SK-N-SH (cell line): Measurements from ENCODE around the gene LRRC36. TPM values are rescaled to one million over a fixed set of nuclear protein-coding genes. Genes with fewer than 3 reads are reported as not detected.

Experiments used
- CTCF ChIA-PET: fragments of 300-600, 350-600 bp; formaldehyde crosslinking; extraction: SDS; loops from one replicate; lab custom pipeline; 2021; lab: Yijun Ruan, JAX
- POLR2A ChIA-PET: fragments of 350-600 bp; sonication (Branson Sonifier 250); formaldehyde crosslinking; extraction: SDS; loops from one replicate; lab custom pipeline; 2020; ENCODE audit warnings: antibody characterized with exemption, inconsistent platforms; lab: Yijun Ruan, JAX
- DNase-seq: peaks from one replicate; pipeline ENCODE4 v3.0.0; 2012
- H2AFZ ChIP-seq: fragments of 200-600 bp; sonication (generic); 2 replicates; pipeline ENCODE4 v1.8.1; 2016; ENCODE audit warnings: antibody characterized with exemption, mild to moderate bottlenecking, low read depth
- H3F3A ChIP-seq: fragments of 200-600 bp; sonication (generic); replicated peaks from 2 replicates; pipeline ENCODE3; 2016; ENCODE audit warnings: antibody characterized with exemption, mild to moderate bottlenecking; ENCODE audit not compliant: insufficient read depth
- H3K27ac ChIP-seq, 2 experiments: fragments of 200-500 bp in 1 of 2; fragments of 200-600 bp in 1 of 2; sonication (Bioruptor generic) in 1 of 2; sonication (generic), shearing (Covaris generic) in 1 of 2; 2 replicates each; pipeline versions ENCODE4 v1.5.1 to v1.6.1; 2014 to 2016; ENCODE audit warnings: low read depth in 2 of 2, inconsistent platforms in 1 of 2, low read length in 1 of 2, mild to moderate bottlenecking in 1 of 2, mixed read lengths in 1 of 2
- H3K27me3 ChIP-seq: fragments of 200-600 bp; sonication (generic), shearing (Covaris generic); 2 replicates; pipeline ENCODE4 v1.6.1; 2016; ENCODE audit warnings: mixed run types; ENCODE audit not compliant: insufficient read depth
- H3K36me3 ChIP-seq, 2 experiments: fragments of 200-500 bp in 1 of 2; fragments of 200-600 bp in 1 of 2; sonication (Bioruptor generic) in 1 of 2; sonication (generic) in 1 of 2; replicated peaks in 1 of 2; 2 replicates each; pipeline versions ENCODE3 to v1.5.1; 2014 to 2016; ENCODE audit warnings: low read length in 1 of 2, mild to moderate bottlenecking in 1 of 2; ENCODE audit not compliant: insufficient read depth in 2 of 2, control insufficient read depth in 1 of 2
- H3K4me1 ChIP-seq, 2 experiments: fragments of 200-500 bp in 1 of 2; fragments of 200-600 bp in 1 of 2; sonication (Bioruptor generic) in 1 of 2; sonication (generic), shearing (Covaris generic) in 1 of 2; 2 replicates each; pipeline versions ENCODE4 v1.5.1 to v1.6.1; 2014 to 2016; ENCODE audit warnings: low read depth in 1 of 2, low read length in 1 of 2, mixed run types in 1 of 2; ENCODE audit not compliant: insufficient read depth in 2 of 2, control insufficient read depth in 1 of 2
- H3K4me2 ChIP-seq: fragments of 200-600 bp; sonication (generic), shearing (Covaris generic); 2 replicates; pipeline ENCODE4 v1.6.1; 2017; ENCODE audit warnings: mixed run types
- H3K4me3 ChIP-seq, 2 experiments: fragments of 200-500 bp in 1 of 2; fragments of 200-600 bp in 1 of 2; sonication (Bioruptor generic) in 1 of 2; sonication (generic), shearing (Covaris generic) in 1 of 2; 2 replicates each; pipeline versions ENCODE4 v1.5.1 to v1.8.1; 2014 to 2016; ENCODE audit warnings: low read depth in 2 of 2, inconsistent platforms in 1 of 2, low read length in 1 of 2, mild to moderate bottlenecking in 1 of 2, mixed read lengths in 1 of 2, moderate library complexity in 1 of 2
- H3K79me2 ChIP-seq: fragments of 200-600 bp; sonication (generic); 2 replicates; pipeline ENCODE4 v1.8.1; 2017; ENCODE audit warnings: mild to moderate bottlenecking; ENCODE audit not compliant: insufficient read depth
- H3K9ac ChIP-seq: fragments of 200-600 bp; sonication (generic); 2 replicates; pipeline ENCODE4 v1.6.1; 2017; ENCODE audit warnings: mixed run types
- H3K9me2 ChIP-seq: fragments of 200-600 bp; sonication (generic); 2 replicates; pipeline ENCODE4 v1.6.1; 2017; ENCODE audit warnings: mixed run types
- H3K9me3 ChIP-seq: fragments of 200-600 bp; sonication (generic); 2 replicates; pipeline ENCODE4 v1.6.1; 2017; ENCODE audit warnings: mixed run types, mild to moderate bottlenecking, moderate library complexity
- H4K20me1 ChIP-seq: fragments of 200-600 bp; sonication (generic); 2 replicates; pipeline ENCODE4 v1.6.1; 2017; ENCODE audit warnings: mild to moderate bottlenecking, mixed run types; ENCODE audit not compliant: insufficient read depth
- CHD2 ChIP-seq: fragments of 150-350 bp; IDR thresholded peaks from 2 replicates; pipeline ENCODE4 v1.6.1; 2018; ENCODE audit warnings: low read length; ENCODE audit not compliant: partially characterized antibody
- CTCF ChIP-seq: fragments of 200-600 bp; sonication (generic); IDR thresholded peaks from 2 replicates; pipeline ENCODE4 v1.6.1; 2017; ENCODE audit warnings: antibody characterized with exemption, mild to moderate bottlenecking, moderate library complexity
- EZH2phosphoT487 ChIP-seq: fragments of 200-600 bp; sonication (generic); IDR thresholded peaks from 2 replicates; pipeline ENCODE4 v1.6.1; 2017; ENCODE audit warnings: low read depth, mixed run types, mild to moderate bottlenecking, antibody characterized with exemption, moderate library complexity, borderline replicate concordance
- GABPA ChIP-seq: IDR thresholded peaks from 2 replicates; pipeline ENCODE4 v1.4.0; 2012; ENCODE audit warnings: low read depth, mild to moderate bottlenecking
- GATA2 ChIP-seq: sonication (generic); formaldehyde crosslinking; IDR thresholded peaks from 2 replicates; pipeline ENCODE4 v1.5.0; 2020; ENCODE audit warnings: mild to moderate bottlenecking, missing genetic modification reagents
- IRF3 ChIP-seq: fragments of 150-350 bp; IDR thresholded peaks from 2 replicates; pipeline ENCODE4 v1.6.1; 2016; ENCODE audit warnings: mild to moderate bottlenecking, low read depth, low read length
- MAX ChIP-seq: IDR thresholded peaks from 2 replicates; pipeline ENCODE4 v1.4.0; 2012; ENCODE audit warnings: low read depth
- MXI1 ChIP-seq: IDR thresholded peaks from 2 replicates; pipeline ENCODE4 v1.6.1; 2012; ENCODE audit warnings: mild to moderate bottlenecking, low read depth, low read length, improper control_type of control experiment
- PBX3 ChIP-seq: IDR thresholded peaks from 2 replicates; pipeline ENCODE4; 2012
- POLR2AphosphoS5 ChIP-seq: IDR thresholded peaks from 2 replicates; pipeline ENCODE4 v1.6.1; 2012; ENCODE audit warnings: low read depth, low read length
- RAD21 ChIP-seq: IDR thresholded peaks from 2 replicates; pipeline ENCODE4 v1.6.1; 2012; ENCODE audit warnings: mild to moderate bottlenecking, low read length
- RCOR1 ChIP-seq: fragments of 150-350 bp; IDR thresholded peaks from 2 replicates; pipeline ENCODE4 v1.6.1; 2017; ENCODE audit warnings: antibody characterized with exemption, low read length
- RFX5 ChIP-seq: IDR thresholded peaks from 2 replicates; pipeline ENCODE4 v1.6.1; 2012; ENCODE audit warnings: mild to moderate bottlenecking, improper control_type of control experiment, low read length
- RXRA ChIP-seq: IDR thresholded peaks from 2 replicates; pipeline ENCODE4 v1.4.0; 2012; ENCODE audit warnings: low read depth, mild to moderate bottlenecking, borderline replicate concordance
- SIN3A ChIP-seq: IDR thresholded peaks from 2 replicates; pipeline ENCODE4 v1.6.1; 2012; ENCODE audit warnings: low read depth, mild to moderate bottlenecking, low read length, moderate library complexity, borderline replicate concordance
- TAF1 ChIP-seq: IDR thresholded peaks from 2 replicates; pipeline ENCODE4 v1.6.1; 2012; ENCODE audit warnings: low read depth, mild to moderate bottlenecking, low read length, moderate library complexity, borderline replicate concordance
- WGBS: methylation state at CpG from one replicate; pipeline ENCODE4 v1.1.6; 2017; ENCODE audit warnings: low lambda C conversion rate; 5-methylcytosine and 5-hydroxymethylcytosine counted together
- polyA plus RNA-seq, 3 experiments: library from polyadenylated mRNA; depleted of rRNA; stranded (reverse); fragments of >200 nt; gene quantifications; 2 replicates each; pipeline ENCODE4 v1.2.3, GENCODE V29; 2012

Gene LRRC36
- polyA plus RNA-seq, 1 of the 3 experiments (the other 2 are of a cell fraction) = 0.92 TPM

- Histone ChIP-seq H3K36me3 (no peaks in the 10 kb centered on the region), H3K9me3 (no peaks in the 10 kb centered on the region), H3K27ac (no peak overlapping the region), H3F3A (peaks cover 23% of the 10 kb centered on the region), H3K27me3 (no peaks in the 10 kb centered on the region), H3K4me2 (no peak overlapping the region), H3K79me2 (no peaks in the 10 kb centered on the region), H3K4me3 (no peak overlapping the region), H3K9me2 (no peaks in the 10 kb centered on the region), H3K4me1 (peaks cover 0 to 6% of the 10 kb centered on the region in 2 experiments; a peak in 1 of 4 replicates), H3K9ac (no peak overlapping the region), H4K20me1 (no peaks in the 10 kb centered on the region), H2AFZ (no peak overlapping the region)
- no peak for DNase-seq
- CTCF ChIA-PET = interaction anchor here (0.9 to 3.1 kb wide), 16 partner anchors 11 to 140 kb away, joined by 3 to 26 read pairs (median 6); partner anchors contain the start of gene ZDHHC1
- TF ChIP-seq MAX (no peak), POLR2AphosphoS5 (no peak), GABPA (no peak)
- 80% methylated on average over 3 of the region's 3 CpGs for WGBS
- POLR2A ChIA-PET = interaction anchor here (1.0 to 1.4 kb wide), 2 partner anchors 79 to 154 kb away, joined by 3 to 4 read pairs; partner anchors contain the start of genes ATP6V0D1 and SLC9A5
These were observed 1.1 kb downstream of the LRRC36 start for GRCh38 chr16:67327743-67328142.

GRCh38 chr16:67329901-67330300 is 3.3 kb downstream of the LRRC36 start:
- H3K36me3 ChIP-seq = no peaks in the 10 kb centered on the region
- H2AFZ ChIP-seq = no peak overlapping the region
- POLR2A ChIA-PET = no interaction called here
- H3K4me2 ChIP-seq = no peak overlapping the region
- H3K9me3 ChIP-seq = no peaks in the 10 kb centered on the region
- H3K27ac ChIP-seq = no peak overlapping the region
- no peaks in the 10 kb centered on the region for H3K27me3 ChIP-seq
- TF ChIP-seq GATA2 (CRISPR knock-in tag) (no peak), RCOR1 (no peak)
- CTCF ChIA-PET = interaction anchor here (2.2 kb wide), 1 partner anchor 9 kb away, joined by 6 read pairs; no protein-coding TSS in a partner anchor
- peaks cover 23% of the 10 kb centered on the region for H3F3A ChIP-seq
- DNase-seq = no peak
- no peaks in the 10 kb centered on the region for H3K9me2 ChIP-seq
- H3K9ac ChIP-seq = no peak overlapping the region
- no peaks in the 10 kb centered on the region for H4K20me1 ChIP-seq
- WGBS = 56% methylated on average over 5 of the region's 5 CpGs
- H3K79me2 ChIP-seq = no peaks in the 10 kb centered on the region
- H3K4me1 ChIP-seq = peaks cover 0 to 6% of the 10 kb centered on the region in 2 experiments; a peak in 1 of 4 replicates
- H3K4me3 ChIP-seq = no peak overlapping the region

- Histone ChIP-seq H3K36me3 (no peaks in the 10 kb centered on the region), H3K9me3 (no peaks in the 10 kb centered on the region), H3K9me2 (no peaks in the 10 kb centered on the region), H3K4me1 (no peaks in the 10 kb centered on the region), H3K4me2 (no peak overlapping the region), H3K4me3 (no peak overlapping the region), H3K9ac (no peak overlapping the region), H4K20me1 (no peaks in the 10 kb centered on the region), H3F3A (peaks cover 13% of the 10 kb centered on the region), H3K79me2 (no peaks in the 10 kb centered on the region), H3K27me3 (no peaks in the 10 kb centered on the region), H3K27ac (no peak overlapping the region), H2AFZ (no peak overlapping the region)
- ChIA-PET CTCF (no interaction called here), POLR2A (no interaction called here)
- WGBS = 71% methylated on average over 2 of the region's 2 CpGs
- TF ChIP-seq TAF1 = no peak
- TF ChIP-seq RXRA = no peak
- TF ChIP-seq PBX3 = no peak
- no peak for TF ChIP-seq SIN3A
- no peak for TF ChIP-seq CHD2
- TF ChIP-seq GABPA = no peak
- no peak for TF ChIP-seq RCOR1
- TF ChIP-seq GATA2 (CRISPR knock-in tag) = no peak
- no peak for TF ChIP-seq MXI1
- TF ChIP-seq IRF3 = no peak
- TF ChIP-seq RFX5 = no peak
- TF ChIP-seq RAD21 = no peak
- TF ChIP-seq CTCF = no peak
- TF ChIP-seq EZH2phosphoT487 = no peak
- DNase-seq = no peak
These were observed 6.7 kb downstream of the LRRC36 start for GRCh38 chr16:67333315-67333714.
